Measurements from ENCODE around the gene TMEM182.

The TMEM182 gene

DNA sequence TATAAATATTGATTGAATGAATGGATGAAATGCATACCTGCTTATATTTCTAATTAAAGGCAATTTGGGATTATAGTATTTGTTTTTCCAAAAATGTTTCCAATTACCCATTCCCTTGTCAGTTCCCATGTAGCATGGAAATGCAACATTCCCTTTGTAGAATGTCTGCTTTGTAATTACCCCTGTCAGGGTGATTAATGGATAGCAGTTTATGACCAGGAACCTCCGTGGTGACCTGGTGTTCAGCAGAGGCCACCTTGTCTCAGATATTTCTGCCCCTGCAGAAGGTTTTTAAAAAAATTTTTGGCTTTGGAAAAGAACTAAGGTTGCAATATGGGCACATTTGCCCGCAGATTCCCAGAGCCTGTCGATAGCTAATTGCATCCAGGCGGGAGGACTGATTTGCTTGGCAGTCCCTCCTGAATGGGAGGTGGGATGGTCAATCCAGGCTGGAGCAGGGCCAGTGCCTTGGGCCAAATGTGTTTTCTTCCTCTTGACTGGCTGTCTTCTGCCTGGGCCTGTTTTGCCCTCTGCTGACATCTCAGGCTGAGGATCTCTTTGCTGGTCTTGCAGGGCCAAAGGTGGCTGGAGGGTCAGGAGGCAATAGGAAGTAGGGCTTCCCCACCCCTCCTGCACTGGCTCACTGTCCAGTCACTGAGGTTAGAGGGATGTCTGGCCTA lies 82.1 kb downstream of the TMEM182 start:
- DNase-seq (no peak), ATAC-seq (no peak)
- H3K36me3 Mint-ChIP-seq (ENCODE audit: low read depth): no peaks in the 10 kb centered on the region
- H3K4me1 Mint-ChIP-seq: peaks cover 5% of the 10 kb centered on the region
- no peaks in the 10 kb centered on the region for H3K9me3 Mint-ChIP-seq
- H3K4me3 Mint-ChIP-seq: no peak overlapping the region
- peaks cover 8% of the 10 kb centered on the region for H3K27me3 Mint-ChIP-seq
- no peak overlapping the region for H3K27ac Mint-ChIP-seq

DNA sequence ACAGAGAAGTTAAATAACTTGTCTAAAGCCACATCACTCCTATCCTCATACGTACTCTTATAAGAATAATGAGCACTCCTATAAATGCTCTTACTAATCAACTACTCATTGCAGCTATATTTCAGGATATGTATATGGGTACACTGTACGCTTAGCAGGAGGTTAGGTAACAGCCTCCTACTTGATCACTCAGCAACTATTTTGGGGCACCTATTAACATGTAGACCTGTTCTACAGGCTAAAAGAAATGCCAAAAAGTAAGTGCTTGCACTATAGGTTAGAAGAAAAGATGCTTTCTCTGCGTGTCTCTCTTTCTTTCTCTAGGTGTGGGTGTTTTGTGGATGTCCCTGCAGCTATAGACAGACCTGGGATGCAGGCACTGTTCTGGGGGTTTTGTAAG lies 83.1 kb downstream of the TMEM182 start:
- DNase-seq (no peak), ATAC-seq (no peak)
- Mint-ChIP-seq H3K4me1 (peaks cover 2% of the 10 kb centered on the region), H3K9me3 (no peaks in the 10 kb centered on the region), H3K27me3 (peaks cover 9% of the 10 kb centered on the region), H3K36me3 (ENCODE audit: low read depth) (no peaks in the 10 kb centered on the region), H3K4me3 (no peak overlapping the region), H3K27ac (no peak overlapping the region)

DNA sequence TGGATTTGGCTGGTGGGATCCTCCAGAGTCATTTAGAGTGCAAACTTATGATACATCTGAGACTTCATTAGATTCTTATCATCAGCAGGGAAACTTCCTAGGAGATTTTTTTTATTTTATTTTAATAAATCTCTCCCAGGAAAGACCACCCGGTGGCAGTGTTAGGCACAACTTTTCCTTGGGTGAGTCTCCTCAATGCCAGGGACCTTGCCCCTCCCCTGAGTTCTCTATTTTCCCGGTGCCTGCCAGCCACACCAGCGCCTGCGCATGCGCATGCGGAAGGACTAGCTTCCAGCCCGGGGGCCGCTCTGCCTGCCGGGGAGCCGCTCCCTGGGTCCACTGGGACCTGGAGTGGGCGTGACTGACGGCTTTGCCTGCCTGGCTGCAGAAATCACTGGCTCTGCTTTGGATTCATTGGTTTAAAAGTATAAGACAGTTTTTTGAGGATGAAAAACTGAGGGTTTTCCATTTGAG lies 86.6 kb downstream of the TMEM182 start:
- Mint-ChIP-seq H3K4me3 (no peak overlapping the region), H3K4me1 (peaks cover 2% of the 10 kb centered on the region), H3K36me3 (ENCODE audit: low read depth) (no peaks in the 10 kb centered on the region), H3K27ac (no peak overlapping the region), H3K27me3 (peaks cover 9% of the 10 kb centered on the region), H3K9me3 (peaks cover 3% of the 10 kb centered on the region)
- DNase-seq: peak; percentile 10
- no peak for ATAC-seq

DNA sequence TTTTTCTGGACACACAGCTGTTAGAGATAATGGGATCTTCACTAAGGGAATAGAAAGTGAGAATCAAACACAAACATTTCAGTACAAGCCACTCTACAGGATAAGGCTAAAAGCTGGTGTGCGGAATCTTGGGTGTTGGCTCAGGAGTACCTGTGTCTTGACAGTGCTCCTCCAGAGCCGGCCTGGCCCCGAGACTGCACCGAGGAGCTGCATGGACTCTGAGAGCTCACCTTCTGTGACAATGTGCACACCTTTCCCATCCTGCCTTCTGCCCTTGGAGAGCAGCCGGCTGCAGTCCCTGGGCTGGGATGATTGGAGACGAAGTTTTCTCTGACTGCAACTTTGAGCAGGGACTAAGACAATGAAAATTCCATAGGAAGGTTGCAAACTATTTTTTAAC lies 89.1 kb downstream of the TMEM182 start:
- no peak overlapping the region for H3K4me3 Mint-ChIP-seq
- H3K27ac Mint-ChIP-seq: no peak overlapping the region
- DNase-seq (no peak), ATAC-seq (no peak)
- H3K4me1 Mint-ChIP-seq: peaks cover 2% of the 10 kb centered on the region
- H3K27me3 Mint-ChIP-seq: peaks cover 8% of the 10 kb centered on the region
- H3K36me3 Mint-ChIP-seq (ENCODE audit: low read depth): no peaks in the 10 kb centered on the region
- H3K9me3 Mint-ChIP-seq: peaks cover 11% of the 10 kb centered on the region

DNA sequence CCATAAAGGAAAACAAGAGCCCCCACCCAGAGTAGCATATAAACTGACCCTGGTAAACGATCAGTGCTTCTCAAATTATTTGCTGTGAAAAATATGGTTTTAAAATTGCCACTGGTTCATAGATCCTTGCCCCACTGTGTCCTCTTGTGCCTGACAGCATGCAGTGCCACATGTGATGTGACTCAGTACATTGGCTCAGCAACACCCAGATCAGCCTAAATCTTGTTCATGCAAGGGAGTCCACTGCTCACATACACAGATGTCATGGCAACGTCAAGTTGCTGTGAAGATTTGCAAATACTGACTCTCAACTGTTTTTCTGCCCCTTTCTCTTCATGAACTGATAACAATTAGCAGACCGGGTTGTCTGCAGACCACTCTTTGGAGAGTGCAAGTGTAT lies 91.0 kb downstream of the TMEM182 start:
- H3K9me3 Mint-ChIP-seq: peaks cover 11% of the 10 kb centered on the region
- ATAC-seq (no peak), DNase-seq (no peak)
- no peaks in the 10 kb centered on the region for H3K36me3 Mint-ChIP-seq (ENCODE audit: low read depth)
- peaks cover 2% of the 10 kb centered on the region for H3K4me1 Mint-ChIP-seq
- H3K27me3 Mint-ChIP-seq: peaks cover 6% of the 10 kb centered on the region
- no peak overlapping the region for H3K4me3 Mint-ChIP-seq
- H3K27ac Mint-ChIP-seq: no peak overlapping the region
